Fibroblast of skin of back (primary cell): Measurements from ENCODE around the gene ZNF556.

Experiments used
- DNase-seq: peaks from one replicate; pipeline ENCODE4 v3.0.0-alpha.2; 2013

Gene ZNF556

DNA sequence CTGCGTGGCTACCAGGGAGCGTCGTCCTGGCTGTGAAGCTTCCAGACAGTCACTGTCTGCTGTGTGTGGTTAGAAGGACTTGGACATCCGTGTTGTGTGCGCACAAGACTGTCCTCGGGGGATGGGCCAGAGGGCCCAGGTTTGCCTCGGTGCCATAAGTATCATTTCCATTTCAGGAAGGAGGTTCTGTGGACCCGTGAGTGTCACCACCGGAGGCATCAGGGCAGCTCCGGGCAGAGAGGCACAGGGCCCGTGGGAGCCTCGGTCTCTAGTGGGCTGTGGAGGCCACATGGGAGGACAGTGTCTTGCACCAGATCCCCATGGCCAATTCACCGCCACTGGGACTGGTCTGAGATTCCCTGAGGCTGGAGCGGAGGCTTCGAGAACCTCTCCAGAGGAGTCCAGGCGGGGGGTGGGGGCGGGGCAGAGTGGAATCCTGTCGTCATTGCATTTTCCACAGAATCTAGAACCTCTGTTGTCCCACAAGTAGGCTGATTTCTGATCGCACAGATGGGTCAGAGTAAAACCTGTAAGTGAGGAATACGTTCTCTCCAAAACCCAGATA is 39.6 kb downstream of the ZNF556 start:
- no peak for DNase-seq

DNA sequence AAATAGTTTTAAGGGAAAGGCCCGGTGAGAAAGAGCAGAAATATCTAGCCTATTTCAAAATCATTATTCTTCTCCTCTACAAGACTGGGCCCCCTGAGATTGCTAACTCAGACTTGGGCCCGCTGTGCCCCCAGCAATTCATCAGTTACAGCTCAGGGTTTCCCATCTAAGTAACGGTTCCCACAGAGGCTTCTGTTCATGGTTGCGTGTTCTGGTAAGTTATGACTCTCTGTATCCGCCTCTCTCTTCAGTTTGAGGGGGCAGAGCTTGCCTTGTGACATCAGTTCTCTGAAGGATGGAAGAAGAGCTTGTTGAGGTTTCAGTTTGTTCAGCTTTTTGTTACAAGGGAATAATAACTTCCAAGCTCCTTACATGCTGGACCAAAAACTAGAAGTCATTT is 45.2 kb downstream of the ZNF556 start:
- DNase-seq: no peak

DNA sequence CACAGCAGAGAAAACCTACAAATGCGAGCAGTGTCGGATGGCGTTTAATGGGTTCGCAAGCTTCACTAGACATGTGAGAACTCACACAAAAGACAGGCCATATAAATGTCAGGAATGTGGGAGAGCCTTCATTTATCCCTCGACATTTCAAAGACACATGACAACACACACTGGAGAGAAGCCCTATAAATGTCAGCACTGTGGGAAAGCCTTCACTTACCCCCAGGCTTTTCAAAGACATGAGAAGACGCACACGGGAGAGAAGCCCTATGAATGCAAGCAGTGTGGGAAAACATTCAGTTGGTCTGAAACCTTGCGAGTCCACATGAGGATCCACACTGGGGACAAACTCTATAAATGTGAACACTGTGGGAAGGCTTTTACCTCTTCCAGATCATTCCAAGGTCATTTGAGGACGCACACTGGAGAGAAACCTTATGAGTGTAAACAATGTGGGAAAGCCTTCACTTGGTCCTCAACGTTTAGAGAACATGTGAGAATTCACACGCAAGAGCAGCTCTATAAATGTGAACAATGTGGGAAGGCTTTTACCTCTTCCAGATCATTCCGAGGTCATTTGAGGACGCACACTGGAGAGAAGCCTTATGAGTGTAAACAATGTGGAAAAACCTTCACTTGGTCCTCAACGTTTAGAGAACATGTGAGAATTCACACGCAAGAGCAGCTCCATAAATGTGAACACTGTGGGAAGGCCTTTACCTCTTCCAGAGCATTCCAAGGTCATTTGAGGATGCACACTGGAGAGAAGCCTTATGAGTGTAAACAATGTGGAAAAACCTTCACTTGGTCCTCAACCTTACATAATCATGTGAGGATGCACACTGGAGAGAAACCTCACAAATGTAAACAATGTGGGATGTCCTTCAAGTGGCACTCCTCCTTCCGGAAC is 50.4 kb downstream of the ZNF556 start:
- DNase-seq: no peak

DNA sequence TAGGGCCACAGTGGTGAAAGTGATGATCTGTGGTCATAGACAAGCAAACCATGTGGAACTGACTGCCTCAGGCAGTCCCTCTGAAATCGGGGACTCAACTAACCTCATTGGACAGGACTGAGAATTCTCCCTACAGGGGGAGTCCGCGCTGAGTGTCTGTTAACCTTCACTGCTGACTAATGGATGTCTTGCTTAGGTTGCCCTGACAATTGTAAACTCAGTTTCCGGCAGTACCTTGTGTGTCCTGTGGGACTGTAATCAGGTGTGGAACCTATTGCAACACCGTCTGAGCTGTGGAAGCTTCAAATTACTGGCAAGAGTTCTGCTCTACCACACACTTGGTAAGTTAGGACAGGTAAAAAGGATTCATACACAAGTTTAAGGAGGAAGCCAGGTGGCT is 55.9 kb downstream of the ZNF556 start:
- no peak for DNase-seq

DNA sequence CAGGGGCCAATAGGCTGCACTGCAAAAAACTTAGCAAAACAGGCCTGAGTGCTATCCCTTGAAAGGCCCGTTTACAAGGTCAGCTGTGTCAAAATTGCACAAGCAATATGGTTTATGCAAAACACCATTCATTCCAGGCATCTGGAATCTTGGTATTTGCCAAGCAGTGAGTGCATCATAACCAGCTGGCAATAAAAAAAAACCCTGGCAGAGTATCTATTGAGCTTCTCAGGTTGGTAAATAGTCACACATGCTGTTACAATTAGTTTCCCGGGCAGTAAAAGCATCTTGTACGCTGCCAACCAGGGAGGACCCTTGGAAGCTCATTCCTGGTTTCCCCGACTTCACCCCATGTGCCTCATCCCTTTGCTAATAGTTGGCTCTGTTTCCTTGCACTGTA is 56.4 kb downstream of the ZNF556 start:
- DNase-seq: no peak

DNA sequence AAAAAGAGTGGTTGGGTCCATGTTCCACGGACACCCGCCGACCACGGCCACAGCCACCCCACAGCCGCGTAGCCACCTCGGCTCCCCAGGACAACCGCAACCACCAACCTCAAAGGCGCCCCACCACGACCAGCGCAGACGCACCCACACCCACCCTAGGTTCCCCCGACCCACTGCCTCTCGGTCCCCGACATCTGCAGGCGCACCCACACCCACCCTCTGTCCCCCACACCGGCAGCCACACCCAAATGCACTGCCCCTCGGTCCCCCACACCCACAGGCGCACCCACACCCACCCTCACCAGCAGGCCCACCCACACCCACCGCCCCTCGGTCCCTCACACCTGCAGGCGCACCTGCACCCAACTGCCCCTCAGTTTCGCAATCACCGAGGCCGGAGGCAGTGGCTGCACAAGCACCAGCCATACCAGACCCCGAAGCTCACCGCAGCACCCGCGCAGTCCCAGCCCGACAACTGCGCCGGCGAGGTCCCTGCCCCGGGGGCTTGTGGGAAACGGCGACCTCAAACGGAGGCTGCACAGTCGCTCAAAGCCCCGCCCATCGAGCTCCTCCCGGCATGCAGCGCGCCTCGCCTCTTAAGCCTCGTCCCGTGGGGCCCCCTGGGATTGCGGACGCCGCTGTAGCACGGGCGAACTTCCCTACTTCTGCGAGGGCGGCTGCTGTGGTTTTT is 59.4 kb downstream of the ZNF556 start:
- no peak for DNase-seq

DNA sequence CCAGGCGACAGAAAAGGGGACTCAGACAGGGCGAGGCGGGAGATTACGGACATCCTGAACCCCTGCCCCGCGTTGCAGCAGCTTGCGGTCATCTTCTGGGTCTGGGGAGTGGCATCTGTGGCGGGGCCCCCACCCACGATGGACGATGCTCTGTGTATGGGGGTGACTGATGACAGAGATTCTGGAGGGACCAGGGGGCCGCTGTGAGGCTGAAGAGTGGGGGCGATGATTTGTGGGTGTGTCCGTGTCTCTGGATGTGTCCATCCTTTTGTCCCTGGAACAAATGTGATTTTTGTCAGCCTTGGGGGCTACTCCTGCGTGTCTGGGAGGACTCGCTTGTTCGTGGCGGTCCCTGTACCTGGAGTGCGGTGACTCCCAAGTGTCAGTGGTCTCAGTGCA is 59.9 kb downstream of the ZNF556 start:
- no peak for DNase-seq
